ENCODE data around the gene CHRDL1.

DNA sequence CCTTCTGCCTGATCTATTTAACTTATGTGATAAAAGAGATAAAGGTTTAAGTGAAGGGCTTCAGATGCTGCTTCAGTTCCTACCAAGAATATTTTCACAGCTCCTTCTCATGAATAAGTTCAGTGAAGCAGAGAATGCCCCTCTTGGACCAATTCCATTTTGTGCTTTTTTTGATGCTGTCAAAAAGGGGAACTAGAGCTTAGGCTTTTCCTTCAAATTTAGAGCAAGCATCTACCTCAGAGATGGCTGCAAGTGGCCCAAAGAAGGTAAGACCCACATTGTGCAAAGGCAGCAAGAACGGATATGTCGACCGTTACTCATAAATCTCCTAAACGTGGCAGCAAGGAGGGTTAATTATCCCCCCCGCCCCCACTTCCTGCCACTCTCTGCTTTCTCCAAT is 4.5 kb downstream of the CHRDL1 start:
- no peak for TF ChIP-seq POLR2A (IDR thresholded peaks at IDR 0.05; ENCODE audit: low read depth, low read length)
- no peak for TF ChIP-seq POLR2AphosphoS5 (IDR thresholded peaks at IDR 0.05; ENCODE audit: low read depth, low read length)
- TF ChIP-seq TAF1 (IDR thresholded peaks at IDR 0.05; ENCODE audit: low read depth, low read length): no peak
- TF ChIP-seq PAX5 (IDR thresholded peaks at IDR 0.05; ENCODE audit: insufficient read depth, low read length, severe bottlenecking): no peak
- TF ChIP-seq POU2F2 (IDR thresholded peaks at IDR 0.05; ENCODE audit: low read depth, low read length): no peak
